ENCODE results near the gene RASGRF2.

RASGRF2 gene

DNA sequence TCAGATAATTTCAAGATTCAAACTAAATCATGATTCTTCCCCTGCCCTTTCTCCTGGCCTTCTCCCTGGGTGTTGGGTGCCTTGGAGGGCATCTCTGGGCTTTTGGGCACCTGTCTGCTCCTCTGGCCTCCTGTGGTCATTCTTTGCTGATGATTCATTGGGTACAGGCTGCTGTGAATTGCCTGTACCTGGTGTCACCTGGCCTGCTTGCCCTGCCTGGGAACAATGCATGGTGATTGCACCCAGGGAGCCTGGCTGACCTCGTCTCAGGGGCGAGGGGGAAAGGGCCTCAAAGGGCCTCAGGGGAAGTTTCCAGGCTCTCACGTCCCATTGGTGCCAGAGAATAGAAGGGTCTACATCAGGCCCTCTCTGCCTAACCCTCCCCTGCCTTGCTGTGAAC is 252.9 kb downstream of the RASGRF2 start:
- DNase-seq = no peak

DNA sequence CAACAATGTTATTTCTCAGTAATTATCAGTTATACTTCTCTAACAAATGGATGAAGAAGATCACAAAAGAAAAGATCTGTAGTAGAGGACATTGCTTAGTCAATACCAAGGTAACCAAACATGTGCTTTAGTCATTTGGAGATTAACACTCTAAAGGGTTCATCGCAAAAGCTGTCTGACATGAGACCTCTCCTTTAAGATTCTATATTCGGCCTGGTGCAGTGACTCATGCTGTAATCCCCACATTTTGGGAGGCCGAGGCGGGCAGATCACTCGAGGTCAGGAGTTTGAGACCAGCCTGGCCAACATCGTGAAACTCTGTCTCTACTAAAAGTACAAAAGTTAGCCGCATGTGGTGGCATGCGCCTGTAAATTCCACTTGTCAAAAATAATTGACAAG is 254.7 kb downstream of the RASGRF2 start:
- DNase-seq = no peak

- DNase-seq = no peak
Observed at GRCh38 chr5:81216152-81216551, 256.0 kb downstream of the RASGRF2 start.

GRCh38 chr5:81219389-81219788 is 259.2 kb downstream of the RASGRF2 start:
- DNase-seq = no peak

- no peak for DNase-seq
Observed at GRCh38 chr5:81222285-81222684, 262.1 kb downstream of the RASGRF2 start.

- no peak for DNase-seq
Observed at GRCh38 chr5:81225463-81225862, 265.3 kb downstream of the RASGRF2 start.

GRCh38 chr5:81226286-81226685 is 266.1 kb downstream of the RASGRF2 start:
- no peak for DNase-seq

DNA sequence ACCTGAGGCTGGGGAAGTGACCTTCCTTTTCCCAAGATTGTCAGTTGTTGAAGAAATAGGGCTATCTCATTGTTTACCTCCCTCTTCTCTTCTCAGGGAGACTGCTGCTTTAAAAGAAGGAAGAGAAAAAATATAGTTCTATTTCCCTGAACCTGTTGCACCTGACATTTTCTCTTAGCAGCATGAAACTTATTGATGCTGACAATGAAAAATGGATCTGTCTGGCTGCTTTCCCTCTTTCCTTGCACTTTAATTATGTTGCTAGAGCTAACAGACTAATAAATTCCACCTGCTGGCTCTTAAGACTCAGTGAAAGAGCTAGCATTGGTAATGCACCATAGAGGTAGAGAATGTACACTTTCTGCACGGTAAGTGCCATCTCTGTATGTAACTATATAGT is 266.8 kb downstream of the RASGRF2 start:
- no peak for DNase-seq

DNA sequence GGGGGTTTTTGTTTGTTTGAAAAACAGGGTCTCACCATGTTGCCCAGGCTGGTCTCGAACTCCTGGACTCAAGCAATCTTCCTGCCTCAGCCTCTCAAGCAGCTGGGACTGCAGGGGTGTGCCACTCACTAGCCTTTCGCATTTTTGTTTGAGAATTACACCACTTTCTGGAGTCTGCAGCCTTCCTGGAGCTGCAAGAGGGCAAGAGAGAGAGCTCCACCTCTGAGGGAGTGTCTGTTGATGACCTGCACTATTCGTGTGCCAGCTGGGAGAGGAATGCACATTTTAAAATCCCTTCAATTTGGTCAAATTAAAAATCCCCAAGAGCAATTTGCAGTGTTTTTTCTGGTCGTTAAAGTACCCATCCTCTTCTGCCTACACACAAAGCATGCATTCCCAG is 267.9 kb downstream of the RASGRF2 start:
- DNase-seq = no peak

DNA sequence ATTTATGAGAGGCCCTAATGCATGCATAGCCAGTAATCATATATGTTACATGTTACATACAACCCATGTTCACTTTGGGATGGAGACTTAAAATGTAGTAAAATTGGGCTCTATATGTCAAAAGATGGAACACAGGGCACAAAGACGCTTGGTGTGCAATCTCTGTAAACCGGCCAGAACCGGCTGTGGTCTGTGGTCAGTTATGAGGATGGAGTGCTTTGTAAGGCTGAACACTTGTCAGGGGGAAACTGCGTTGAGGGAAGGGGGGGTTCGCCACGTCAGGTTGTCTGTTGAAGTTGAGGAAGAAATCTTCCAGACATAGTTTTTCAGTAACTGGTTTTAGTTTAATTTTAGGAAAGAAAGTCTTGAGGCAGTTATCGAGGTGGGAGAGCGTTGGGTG is 270.3 kb downstream of the RASGRF2 start:
- no peak for DNase-seq

GRCh38 chr5:81232464-81233079 is 272.4 kb downstream of the RASGRF2 start:
- no peak for DNase-seq

DNA sequence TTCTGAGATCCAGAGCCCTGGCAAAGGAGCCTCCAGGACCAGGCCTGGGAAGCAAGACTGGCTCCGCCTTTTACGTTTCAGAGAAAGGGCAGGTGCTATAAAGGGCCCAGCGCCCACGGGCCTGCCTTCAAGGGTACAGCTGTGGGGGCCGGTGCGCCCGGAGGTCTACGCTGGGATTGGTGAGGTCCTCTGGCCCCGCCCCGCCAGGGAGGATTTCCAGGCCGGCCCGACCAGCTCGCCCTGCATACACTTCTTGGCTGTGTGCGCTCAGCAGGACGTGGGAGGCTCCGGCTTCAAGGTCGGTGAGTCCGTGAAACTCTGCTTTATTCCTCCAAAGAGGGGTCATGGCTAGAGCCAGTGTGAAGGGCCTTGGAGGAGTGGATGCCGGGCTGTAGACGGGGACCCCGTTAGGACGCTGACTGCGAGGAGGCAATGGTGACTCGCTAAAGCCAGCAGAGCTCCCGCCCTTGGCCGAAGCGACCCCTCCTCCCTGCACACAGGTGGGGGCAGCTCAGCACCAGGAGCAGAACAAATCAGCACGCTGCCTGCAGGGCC is 273.0 kb downstream of the RASGRF2 start, which contains the start of gene CKMT2:
TSS of gene CKMT2 (plus strand) at position 243 of the 555 bp plus-strand sequence. CDS start 17,811 bp downstream, outside the sequence.
- DNase-seq = peak; percentile 30

DNA sequence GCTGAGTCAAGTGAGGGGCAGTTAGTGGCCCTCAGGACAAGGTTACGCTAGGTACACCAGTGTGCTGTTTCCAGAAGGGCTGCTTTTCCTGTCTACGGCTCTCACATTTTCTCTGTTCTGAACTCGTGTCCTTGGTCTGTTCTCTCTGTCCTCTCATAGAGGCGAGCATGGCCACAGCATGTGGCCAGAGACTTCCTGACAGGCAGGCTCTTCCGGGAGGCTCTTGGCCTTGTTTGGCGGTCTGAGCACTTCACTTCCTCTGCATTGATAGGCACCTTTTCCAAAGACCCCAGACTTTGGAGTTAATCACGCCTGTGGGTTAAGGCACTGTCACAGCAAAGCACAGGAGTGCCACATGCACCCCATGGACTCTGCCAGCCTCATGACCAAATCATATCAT is 274.1 kb downstream of the RASGRF2 start:
- no peak for DNase-seq

GRCh38 chr5:81234801-81235200 is 274.6 kb downstream of the RASGRF2 start:
- no peak for DNase-seq

DNA sequence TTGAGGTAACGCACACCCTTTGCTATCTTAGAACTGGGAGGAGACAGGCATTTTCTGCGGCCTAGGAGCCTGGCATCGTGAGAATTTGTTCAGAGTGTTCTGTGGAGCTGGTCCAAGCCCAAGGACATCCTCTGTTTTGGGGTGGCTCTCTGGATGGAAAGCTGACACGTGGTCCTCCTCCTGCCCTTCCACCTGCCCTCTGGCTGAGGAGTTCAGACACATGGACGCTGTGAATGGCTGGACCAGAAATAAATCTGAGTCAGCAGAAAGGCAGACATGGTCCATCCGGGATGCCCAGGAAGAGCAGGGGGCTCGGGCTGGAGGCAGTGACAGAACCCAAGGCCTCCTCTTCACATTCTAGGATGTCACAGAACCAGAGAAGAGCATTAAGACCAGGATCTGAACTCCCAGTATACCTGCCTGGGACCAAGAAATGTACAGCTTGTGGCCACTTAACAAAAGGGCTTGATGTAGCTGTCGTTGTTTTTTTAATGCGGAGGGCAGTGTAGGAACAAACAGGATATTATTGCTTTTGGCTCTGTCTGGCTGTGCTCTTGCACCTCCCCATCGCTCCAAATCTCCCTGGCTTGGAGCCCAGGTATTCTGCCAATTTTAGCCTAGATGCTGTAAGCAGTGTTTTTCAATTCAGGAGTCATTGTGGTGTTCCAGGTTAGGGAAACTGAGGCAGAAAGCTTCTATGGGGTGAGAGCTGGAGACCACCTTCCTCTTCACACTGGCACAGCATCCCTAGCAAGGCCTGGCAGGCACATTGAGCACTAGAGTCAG is 275.3 kb downstream of the RASGRF2 start:
- DNase-seq = no peak

DNA sequence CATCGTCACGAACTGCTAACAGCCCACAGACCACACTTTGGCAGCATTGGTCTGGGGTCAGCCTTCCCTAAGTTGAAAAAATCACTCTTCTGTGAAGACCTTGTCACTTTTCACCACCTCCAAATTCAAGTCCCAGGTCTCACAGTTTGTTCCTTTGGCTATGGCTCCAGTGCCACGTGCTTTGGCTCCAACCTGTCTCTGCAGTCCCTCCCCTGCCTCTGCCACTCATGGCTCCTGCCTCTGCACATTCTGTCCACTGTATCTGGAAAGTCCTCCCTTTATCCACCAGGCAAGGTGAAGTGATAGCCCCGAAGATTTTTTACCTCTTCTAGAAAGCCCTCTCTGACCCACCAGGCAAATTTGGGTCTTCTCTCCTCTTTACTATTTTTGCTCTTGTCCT is 278.3 kb downstream of the RASGRF2 start:
- no peak for DNase-seq

DNA sequence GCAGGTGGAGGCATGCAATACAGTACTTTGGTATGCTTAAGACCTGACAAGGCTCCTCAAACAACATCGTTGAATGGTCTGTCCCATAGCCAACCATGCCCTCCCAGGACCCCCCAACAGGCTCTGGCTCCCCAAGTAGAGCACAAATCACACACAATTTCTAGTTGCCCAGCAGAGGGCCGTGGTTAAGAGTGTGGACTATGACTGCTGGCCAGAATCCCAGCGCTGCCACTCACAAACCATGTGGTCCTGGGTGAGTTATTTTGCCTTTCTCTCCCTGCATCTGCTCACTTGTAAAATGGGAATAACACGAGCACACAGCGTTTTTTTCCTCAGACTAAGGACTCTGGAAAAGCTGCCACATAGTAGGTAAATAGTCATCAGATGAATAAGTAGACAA is 279.4 kb downstream of the RASGRF2 start:
- no peak for DNase-seq

DNA sequence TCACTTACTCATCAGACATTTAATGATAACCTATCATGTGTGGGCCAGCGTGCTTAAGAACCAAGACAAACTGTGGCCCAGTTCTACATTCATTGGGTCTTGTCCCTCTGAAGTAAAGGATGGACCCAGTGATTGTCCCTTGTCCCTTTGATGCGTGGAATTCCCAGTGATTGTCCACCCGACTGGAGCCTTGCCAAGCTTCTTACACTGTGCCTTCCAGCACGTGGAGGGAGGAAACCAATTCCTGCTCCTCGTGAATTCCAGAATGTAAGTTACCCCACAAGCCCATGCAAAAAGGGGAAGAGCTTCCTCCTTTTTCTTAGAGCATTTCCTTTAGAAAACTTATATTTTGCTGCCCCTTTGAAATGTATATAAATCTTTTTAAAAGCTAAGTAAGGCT is 280.8 kb downstream of the RASGRF2 start:
- no peak for DNase-seq

DNA sequence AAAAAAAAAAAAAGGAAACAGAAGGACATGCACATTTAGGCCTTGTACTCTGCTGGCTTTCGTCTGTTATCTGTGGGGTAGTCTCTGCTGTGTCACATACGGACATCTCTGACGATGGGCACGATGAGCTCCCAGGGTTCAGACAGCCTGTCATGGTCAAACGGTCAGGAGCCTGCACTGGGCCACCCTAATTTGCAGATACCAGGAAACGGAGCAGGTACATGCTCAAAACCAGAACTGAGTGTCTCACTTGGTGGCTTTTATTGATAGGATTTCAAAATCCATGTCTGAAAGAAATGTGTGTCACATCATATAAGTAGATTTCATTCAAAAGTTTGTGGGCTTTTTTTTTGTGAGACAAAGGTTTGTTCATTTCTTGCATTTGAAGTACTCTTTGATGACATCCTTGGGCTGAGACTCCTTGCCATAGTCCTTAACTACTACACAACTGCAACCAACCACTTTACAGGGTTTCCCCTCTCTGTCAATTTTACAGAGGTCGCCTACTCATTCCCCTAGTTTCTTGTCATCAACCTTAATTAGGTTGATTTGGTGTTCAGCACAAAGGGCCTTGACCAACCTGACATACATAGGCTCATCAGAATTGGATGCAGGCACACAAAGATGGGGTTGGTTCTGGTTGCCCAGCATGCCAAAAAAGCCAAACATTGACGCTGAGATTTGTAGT is 281.9 kb downstream of the RASGRF2 start:
- no peak for DNase-seq

DNA sequence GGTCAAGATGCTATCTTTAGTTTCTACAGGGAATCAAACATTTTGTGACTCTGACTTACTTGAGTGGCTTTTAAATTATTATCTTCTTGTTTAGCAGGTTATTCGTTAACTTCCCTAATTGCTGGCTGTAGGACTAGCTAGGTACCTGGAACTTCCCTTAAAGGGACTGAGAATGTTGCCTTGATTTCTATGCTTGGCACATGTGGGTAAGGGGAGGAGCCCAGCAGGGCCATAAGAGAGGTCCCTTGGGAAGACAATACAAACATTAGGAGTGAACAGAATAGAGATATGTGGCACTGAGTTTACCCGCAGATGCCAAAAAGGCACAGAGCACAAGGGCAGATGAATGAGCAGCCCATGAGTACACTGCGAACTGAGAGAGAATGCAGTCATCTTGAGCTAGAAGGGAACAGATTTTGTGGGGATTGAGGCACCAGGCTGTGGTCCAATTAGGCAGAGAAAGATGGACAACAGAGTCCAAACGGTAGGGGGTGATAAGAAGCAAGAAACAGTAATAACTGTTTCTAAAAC is 282.8 kb downstream of the RASGRF2 start:
- DNase-seq = no peak

DNA sequence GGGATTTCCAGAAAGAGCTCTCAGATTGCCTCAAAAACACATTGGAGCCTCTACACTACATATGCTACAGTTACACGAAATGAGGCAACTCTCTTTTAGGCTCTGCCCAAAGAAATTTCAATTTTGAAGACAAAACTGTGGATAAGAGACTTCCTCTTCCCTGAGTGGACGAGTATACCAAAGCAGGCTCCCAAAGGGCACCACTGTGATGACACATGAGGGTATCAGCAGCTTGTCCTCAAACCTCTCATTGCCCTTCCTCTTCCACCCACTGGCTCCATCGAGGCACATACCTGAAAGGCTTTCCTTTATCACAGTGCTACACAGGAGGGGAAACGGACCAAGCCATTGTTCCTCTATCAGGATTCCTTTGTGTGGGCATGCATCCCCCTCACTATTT is 284.3 kb downstream of the RASGRF2 start:
- DNase-seq = no peak

DNA sequence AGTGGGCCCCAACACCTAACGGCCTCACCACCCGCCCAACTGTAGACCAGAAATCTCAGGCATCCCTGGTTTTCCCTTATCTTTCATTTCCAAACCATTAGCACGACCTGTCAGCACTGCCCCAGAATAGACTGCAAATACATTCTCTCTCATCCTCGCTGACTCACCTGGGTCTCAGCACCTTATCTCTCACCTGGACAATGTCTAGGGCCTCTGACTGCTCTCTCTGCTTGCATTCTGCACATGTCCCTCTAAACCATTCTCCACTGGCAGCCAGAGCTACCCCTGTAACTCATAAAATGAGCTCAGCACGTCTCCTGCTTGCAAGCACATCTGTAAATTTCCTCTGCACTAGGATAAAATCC is 285.7 kb downstream of the RASGRF2 start:
- DNase-seq = no peak

DNA sequence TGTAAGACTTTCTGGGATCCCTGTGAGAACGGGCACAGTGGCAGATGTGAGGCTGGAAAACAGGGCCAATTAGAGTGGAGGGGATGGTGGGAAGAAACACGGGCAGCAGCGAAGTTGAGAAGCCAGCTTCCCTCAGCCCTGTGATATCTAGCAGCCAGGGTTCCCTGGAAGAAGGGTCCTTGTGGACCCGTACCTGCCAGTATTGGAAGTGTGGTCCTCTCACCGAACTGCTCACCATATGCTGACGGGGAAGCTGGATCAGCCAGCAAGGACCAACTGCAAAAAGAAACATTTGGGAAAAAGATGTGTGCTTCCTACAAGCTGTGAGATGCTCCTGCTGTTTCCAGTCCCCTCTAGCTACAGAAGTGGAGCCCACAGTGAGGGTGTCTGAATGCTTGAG is 286.5 kb downstream of the RASGRF2 start:
- DNase-seq = no peak
